Mesothelial cell of epicardium (in vitro differentiated cells): ENCODE measurements around the gene BTG2. TPM values are rescaled to one million over a fixed set of nuclear protein-coding genes. Genes with fewer than 3 reads are reported as not detected.

ENCODE experiments used
- DNase-seq, 2 experiments: peaks; one replicate each; pipeline ENCODE4 v3.0.0; 2021; ENCODE audit warnings: low spot score in 2 of 2; ENCODE audit not compliant: unreplicated experiment in 2 of 2
- H3K27ac Mint-ChIP-seq: 2 replicates; pipeline ENCODE4 v1.8.0; 2021; ENCODE audit warnings: mixed read lengths
- H3K27me3 Mint-ChIP-seq: 2 replicates; pipeline ENCODE4 v1.8.0; 2021; ENCODE audit warnings: low read depth, mixed read lengths
- H3K36me3 Mint-ChIP-seq: 2 replicates; pipeline ENCODE4 v1.8.0; 2021; ENCODE audit warnings: mixed read lengths
- H3K4me1 Mint-ChIP-seq: 2 replicates; pipeline ENCODE4 v1.8.0; 2021; ENCODE audit warnings: mixed read lengths
- H3K4me3 Mint-ChIP-seq: 2 replicates; pipeline ENCODE4 v1.8.0; 2021; ENCODE audit warnings: mild to moderate bottlenecking, moderate library complexity, mixed read lengths
- H3K9me3 Mint-ChIP-seq: 2 replicates; pipeline ENCODE4 v1.8.0; 2021; ENCODE audit warnings: mixed read lengths
- CTCF ChIP-seq: fragments of 200-600 bp; sonication (generic); IDR thresholded peaks from one replicate; pipeline ENCODE4 v1.5.0; 2021; ENCODE audit warnings: antibody characterized with exemption; ENCODE audit not compliant: unreplicated experiment
- total RNA-seq: library from RNA; stranded (reverse); gene quantifications from 3 replicates; pipeline ENCODE4 v1.2.1, GENCODE V29; 2021

The BTG2 gene
- total RNA-seq, 1 donor from 2014 or later, result 186 TPM

DNA sequence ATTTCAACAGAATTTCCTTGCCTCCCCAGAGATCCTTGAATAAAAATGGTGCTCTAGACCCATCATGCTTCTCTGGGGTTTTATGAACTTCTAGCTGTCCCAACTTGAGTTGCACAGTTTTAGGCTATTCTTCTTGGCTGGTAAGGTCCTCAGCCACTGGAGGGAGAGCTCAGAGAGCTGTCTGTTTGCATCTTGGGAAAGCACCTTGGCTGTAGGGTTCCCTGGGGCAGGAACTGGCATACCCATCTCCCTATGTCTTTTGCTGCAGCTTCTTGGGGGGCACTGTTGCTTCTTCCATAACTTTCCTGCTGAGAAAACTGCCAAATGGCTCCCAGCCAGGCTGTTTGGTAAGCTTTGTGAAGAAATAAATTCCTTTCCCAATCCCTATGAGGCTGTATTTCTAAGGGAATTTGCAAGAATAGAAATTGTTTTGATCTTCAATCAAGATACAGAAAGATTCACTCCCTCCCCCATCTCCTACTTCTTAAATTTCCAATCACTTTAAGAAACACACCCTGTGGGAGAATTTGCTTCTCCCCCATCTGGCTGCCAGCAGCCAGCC is 53.8 kb downstream of the BTG2 start:
- no peak for DNase-seq
- Mint-ChIP-seq H3K36me3 (no peaks in the 10 kb centered on the region), H3K27me3 (peaks cover 25% of the 10 kb centered on the region), H3K27ac (peak overlapping the region; percentile 80), H3K4me1 (peaks cover 24% of the 10 kb centered on the region), H3K4me3 (no peak overlapping the region), H3K9me3 (no peaks in the 10 kb centered on the region)
- TF ChIP-seq CTCF, result no peak

Other genes starting within 250 kb of the BTG2 start
- not detected in 3 replicates for gene MYOG, start 219.5 kb upstream of the BTG2 start, total RNA-seq
- gene ADORA1, start 177.8 kb upstream of the BTG2 start, total RNA-seq, result 2.9 to 4.3 TPM (median 3.8 TPM) in 3 replicates
- not detected in 3 replicates for gene MYBPH, start 129.7 kb upstream of the BTG2 start, total RNA-seq
- gene CHI3L1, start 118.8 kb upstream of the BTG2 start, total RNA-seq, result 0.13 to 0.32 TPM (median 0.22 TPM) in 3 replicates
- gene CHIT1, start 75.8 kb upstream of the BTG2 start, total RNA-seq, result 0.13 to 0.18 TPM in 2 of 3 replicates, not detected in the other
- 77.3 to 86.0 TPM (median 82.1 TPM) in 3 replicates for gene FMOD, start 45.6 kb downstream of the BTG2 start, total RNA-seq
- 2.8 to 3.3 TPM (median 3.2 TPM) in 3 replicates for gene PRELP, start 170.3 kb downstream of the BTG2 start, total RNA-seq
- gene OPTC, start 188.6 kb downstream of the BTG2 start, total RNA-seq, result not detected in 3 replicates